WTC11 (cell line): ENCODE results near the gene C6orf52.

Experiments
- NFE2L1 ChIP-seq: sonication (generic); formaldehyde crosslinking; IDR thresholded peaks from 2 replicates; pipeline ENCODE4 v1.8.1; 2023; ENCODE audit warnings: missing genetic modification reagents
- SP1 ChIP-seq: sonication (generic); formaldehyde crosslinking; conservative IDR thresholded peaks from 2 replicates; pipeline ENCODE4 v1.8.1; 2022; ENCODE audit warnings: missing genetic modification reagents
- ZMAT4 ChIP-seq: fragments of 250-450 bp; sonication (Bioruptor Pico); IDR thresholded peaks from 2 replicates; pipeline ENCODE4 v1.9.0; 2021; ENCODE audit warnings: mild to moderate bottlenecking
- TF ChIP-seq, protein P1 (sequence below): fragments of 200-600 bp; IDR thresholded peaks from 2 replicates; pipeline ENCODE4 v1.8.0; 2022; ENCODE audit warnings: antibody characterized with exemption

DNA sequence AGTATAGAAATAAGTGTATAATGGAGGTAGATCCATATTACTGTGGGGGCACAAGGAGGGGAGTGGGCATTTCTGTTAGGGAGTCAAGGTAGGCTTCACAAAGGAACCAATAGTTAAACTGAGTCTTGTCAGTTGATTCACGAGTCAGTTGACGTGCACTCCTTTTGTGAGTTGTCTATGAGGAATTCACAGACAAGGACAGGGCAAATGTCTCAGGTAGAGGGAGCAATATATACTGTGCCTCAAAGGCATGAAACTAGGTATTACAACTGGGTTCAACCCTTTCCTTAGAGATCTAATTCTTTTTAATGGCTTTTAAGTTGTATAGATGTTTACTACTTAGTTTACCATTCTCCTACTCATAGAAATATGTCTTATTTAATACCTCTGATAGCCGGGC is 39.4 kb upstream of the C6orf52 start:
- TF ChIP-seq, protein P1, sequence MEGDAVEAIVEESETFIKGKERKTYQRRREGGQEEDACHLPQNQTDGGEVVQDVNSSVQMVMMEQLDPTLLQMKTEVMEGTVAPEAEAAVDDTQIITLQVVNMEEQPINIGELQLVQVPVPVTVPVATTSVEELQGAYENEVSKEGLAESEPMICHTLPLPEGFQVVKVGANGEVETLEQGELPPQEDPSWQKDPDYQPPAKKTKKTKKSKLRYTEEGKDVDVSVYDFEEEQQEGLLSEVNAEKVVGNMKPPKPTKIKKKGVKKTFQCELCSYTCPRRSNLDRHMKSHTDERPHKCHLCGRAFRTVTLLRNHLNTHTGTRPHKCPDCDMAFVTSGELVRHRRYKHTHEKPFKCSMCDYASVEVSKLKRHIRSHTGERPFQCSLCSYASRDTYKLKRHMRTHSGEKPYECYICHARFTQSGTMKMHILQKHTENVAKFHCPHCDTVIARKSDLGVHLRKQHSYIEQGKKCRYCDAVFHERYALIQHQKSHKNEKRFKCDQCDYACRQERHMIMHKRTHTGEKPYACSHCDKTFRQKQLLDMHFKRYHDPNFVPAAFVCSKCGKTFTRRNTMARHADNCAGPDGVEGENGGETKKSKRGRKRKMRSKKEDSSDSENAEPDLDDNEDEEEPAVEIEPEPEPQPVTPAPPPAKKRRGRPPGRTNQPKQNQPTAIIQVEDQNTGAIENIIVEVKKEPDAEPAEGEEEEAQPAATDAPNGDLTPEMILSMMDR: no peak
- TF ChIP-seq NFE2L1 (CRISPR knock-in tag) (no peak), SP1 (CRISPR knock-in tag) (no peak), ZMAT4 (no peak)
